GM12878 (cell line): ENCODE data around the gene KDM6A. TPM values are rescaled to one million over a fixed set of nuclear protein-coding genes. Genes with fewer than 3 reads are reported as not detected.

Source experiments
- ATAC-seq: fragments of 200-7000 bp; cut with Tn5 transposase; 3 replicates; pipeline ENCODE4 v1.9.1; 2020; ENCODE audit warnings: mild to moderate bottlenecking, moderate library complexity
- BruUV-seq: library from RNA; stranded (reverse); fragments of 400-500 nt; replicated peaks from 2 replicates; lab custom pipeline; 2021; lab: Mats Ljungman, UMichigan
- CTCF ChIA-PET: fragments of 300-600 bp; sonication (Branson Sonifier 250); formaldehyde crosslinking; extraction: SDS; loops from one replicate; lab custom pipeline; 2021; ENCODE audit warnings: inconsistent platforms; lab: Yijun Ruan, JAX
- POLR2A ChIA-PET: fragments of 350-600 bp; formaldehyde crosslinking; extraction: SDS; loops from one replicate; lab custom pipeline; 2021; ENCODE audit warnings: inconsistent platforms; lab: Charles Lee
- RAD21 ChIA-PET: fragments of 300-600 bp; sonication (Branson Sonifier 250); formaldehyde crosslinking; loops from one replicate; lab custom pipeline; 2023; ENCODE audit warnings: antibody characterized with exemption; ENCODE audit not compliant: unreplicated experiment; lab: Charles Lee
- SMC1A ChIA-PET: fragments of 300-600 bp; sonication (Branson Sonifier 250); formaldehyde crosslinking; loops from one replicate; lab custom pipeline; 2023; ENCODE audit not compliant: unreplicated experiment, uncharacterized antibody; lab: Charles Lee
- DNase-seq: peaks from one replicate; pipeline ENCODE4 v3.0.0-alpha.2; 2011; ENCODE audit warnings: low read depth, low spot score
- FAIRE-seq: peaks from 3 replicates; lab custom pipeline; 2011; peaks lifted over from hg19 to GRCh38; lab: Jason Lieb, UNC
- H2AFZ ChIP-seq: 2 replicates; pipeline ENCODE4 v1.6.0; 2011; ENCODE audit warnings: low read depth, low read length, control low read depth; ENCODE audit not compliant: control insufficient read depth
- H3K27ac ChIP-seq: 2 replicates; pipeline ENCODE4 v1.5.1; 2011; ENCODE audit warnings: control low read depth; ENCODE audit not compliant: control insufficient read depth, insufficient read depth
- H3K27me3 ChIP-seq, 2 experiments: replicated peaks in 1 of 2; 2 replicates each; pipeline versions ENCODE4 v1.6.0 to v1.6.1; 2011; ENCODE audit warnings: low read length in 1 of 2; ENCODE audit not compliant: control insufficient read depth in 2 of 2, insufficient read depth in 2 of 2
- H3K36me3 ChIP-seq, 2 experiments: 2 replicates each; pipeline ENCODE4 v1.5.1; 2011; ENCODE audit warnings: low read length in 1 of 2; ENCODE audit not compliant: control insufficient read depth in 2 of 2, insufficient read depth in 2 of 2
- H3K4me1 ChIP-seq: 2 replicates; pipeline ENCODE4 v1.6.1; 2011; ENCODE audit warnings: mild to moderate bottlenecking, low read length, moderate library complexity, mixed read lengths; ENCODE audit not compliant: control insufficient read depth, insufficient read depth
- H3K4me2 ChIP-seq: 2 replicates; pipeline ENCODE4 v1.6.0; 2011; ENCODE audit warnings: control low read depth; ENCODE audit not compliant: control insufficient read depth, insufficient read depth
- H3K4me3 ChIP-seq: fragments of 200-600 bp; sonication (generic); 2 replicates; pipeline ENCODE4 v1.5.1; 2016
- H3K79me2 ChIP-seq: 2 replicates; pipeline ENCODE4 v1.6.0; 2011; ENCODE audit warnings: low read length; ENCODE audit not compliant: control insufficient read depth, insufficient read depth
- H3K9ac ChIP-seq: 2 replicates; pipeline ENCODE4 v1.8.0; 2011; ENCODE audit warnings: low read length, control low read depth, mixed read lengths; ENCODE audit not compliant: control insufficient read depth, insufficient read depth
- H3K9me3 ChIP-seq: replicated peaks from 3 replicates; pipeline ENCODE4 v1.5.1; 2011; ENCODE audit warnings: mild to moderate bottlenecking, low read length; ENCODE audit not compliant: control insufficient read depth, insufficient read depth
- H4K20me1 ChIP-seq: 2 replicates; pipeline ENCODE4 v1.6.0; 2011; ENCODE audit not compliant: control insufficient read depth, insufficient read depth
- BCLAF1 ChIP-seq: fragments of 450-650 bp; IDR thresholded peaks from 2 replicates; pipeline ENCODE4 v1.6.1; 2017; ENCODE audit warnings: antibody characterized with exemption, mild to moderate bottlenecking, moderate library complexity
- BRCA1 ChIP-seq: IDR thresholded peaks from 2 replicates; pipeline ENCODE4 v1.6.1; 2011; ENCODE audit warnings: low read depth, low read length, improper control_type of control experiment
- E2F8 ChIP-seq: fragments of 450-650 bp; IDR thresholded peaks from 2 replicates; pipeline ENCODE4 v1.6.1; 2018; ENCODE audit warnings: mild to moderate bottlenecking, low read depth, moderate library complexity; ENCODE audit not compliant: partially characterized antibody
- EGR1 ChIP-seq, 2 experiments: IDR thresholded peaks; 1 replicate in 1 of 2; 2 replicates in 1 of 2; pipeline ENCODE4 v1.6.1; 2011 to 2012; ENCODE audit warnings: low read depth in 2 of 2, low read length in 2 of 2, borderline replicate concordance in 1 of 2, mild to moderate bottlenecking in 1 of 2, moderate library complexity in 1 of 2
- EP300 ChIP-seq, 2 experiments: fragments of 150-350 bp in 1 of 2; IDR thresholded peaks; 2 replicates each; pipeline ENCODE4 v1.6.1; 2011 to 2012; ENCODE audit warnings: low read depth in 2 of 2, low read length in 2 of 2, borderline replicate concordance in 1 of 2, improper control_type of control experiment in 1 of 2, inconsistent platforms in 1 of 2; ENCODE audit not compliant: control insufficient read depth in 1 of 2
- IRF5 ChIP-seq: fragments of 450-650 bp; IDR thresholded peaks from 2 replicates; pipeline ENCODE4 v1.6.1; 2017; ENCODE audit warnings: borderline replicate concordance
- NFXL1 ChIP-seq: fragments of 450-650 bp; IDR thresholded peaks from 2 replicates; pipeline ENCODE4 v1.6.1; 2017; ENCODE audit warnings: antibody characterized with exemption, mild to moderate bottlenecking, borderline replicate concordance
- PKNOX1 ChIP-seq: fragments of 450-650 bp; IDR thresholded peaks from 2 replicates; pipeline ENCODE4 v1.6.1; 2016; ENCODE audit warnings: mild to moderate bottlenecking
- ZNF622 ChIP-seq: fragments of 450-650 bp; IDR thresholded peaks from 2 replicates; pipeline ENCODE4 v1.6.1; 2017; ENCODE audit warnings: mild to moderate bottlenecking, inconsistent platforms
- WGBS: methylation state at CpG from one replicate; pipeline ENCODE4 v1.1.6; 2016; ENCODE audit warnings: low lambda C conversion rate; ENCODE audit not compliant: insufficient replicate concordance, insufficient coverage; ENCODE audit errors: missing lambda C conversion rate; 5-methylcytosine and 5-hydroxymethylcytosine counted together
- in situ Hi-C: fragments of 300-500 bp; cut with MboI; formaldehyde crosslinking; loops from 9 replicates; pipeline ENCODE4 v1.14.3; 2018; ENCODE audit warnings: mixed read lengths
- intact Hi-C: fragments of 100-400 bp; cut with micrococcal nuclease; formaldehyde crosslinking; loops from one replicate; pipeline ENCODE4 v1.14.2; 2022; ENCODE audit not compliant: unreplicated experiment
- polyA plus RNA-seq, 11 experiments: library from polyadenylated mRNA; depleted of rRNA in 4 of 11; unstranded in 6 of 11; stranded (reverse) in 5 of 11; fragments of >200 nt; fragmentation: Nextera tagmentation in 4 of 11; fragmentation: Illumina TruSeq in 1 of 11; extraction: Ambion mirVana in 4 of 11; extraction: Trizol in 1 of 11; gene quantifications; 1 replicate in 1 of 11; 2 replicates in 10 of 11; pipeline versions ENCODE4 v1.2.1 to v1.2.3, GENCODE V29; 2011 to 2016; ENCODE audit warnings: inconsistent platforms in 2 of 11, missing spikeins in 2 of 11, low read depth in 1 of 11
- total RNA-seq, 4 experiments: library from RNA; depleted of rRNA in 3 of 4; stranded (reverse); fragments of >200 nt in 3 of 4; fragmentation: Illumina TruSeq in 1 of 4; extraction: Trizol in 1 of 4; gene quantifications; 2 replicates each; pipeline versions ENCODE4 v1.2.1 to v1.2.3, GENCODE V29; 2013 to 2021

The KDM6A gene
- total and polyA plus RNA-seq, 10 of the 15 experiments (the other 5 are each of a cell fraction or from before 2014, with no cell fraction given) = 7.9 to 29.0 (median 20.4) TPM

- TF ChIP-seq BCLAF1 (no peak), NFXL1 (no peak)
- TF ChIP-seq, all 136 proteins: peak for 0
These were observed 269.2 kb downstream of the KDM6A start (continued) for GRCh38 chrX:45142185-45142584.

- RAD21 ChIA-PET = no interaction called here
- DNase-seq = no peak
- Histone ChIP-seq H3K27me3 (no peaks in the 10 kb centered on the region), H4K20me1 (no peaks in the 10 kb centered on the region), H2AFZ (no peak overlapping the region), H3K4me3 (no peak overlapping the region), H3K9ac (no peak overlapping the region), H3K4me2 (no peak overlapping the region), H3K9me3 (no peaks in the 10 kb centered on the region; the same call in 1 of the 3 replicates), H3K27ac (no peak overlapping the region), H3K36me3 (no peaks in the 10 kb centered on the region), H3K4me1 (no peaks in the 10 kb centered on the region), H3K79me2 (no peaks in the 10 kb centered on the region)
- WGBS = 53% methylated on average over 3 of the region's 3 CpGs
- intact Hi-C loops (no loop called here), in situ Hi-C loops (no loop called here)
- CTCF ChIA-PET = no interaction called here
- BruUV-seq = no TSS peak
- SMC1A ChIA-PET = no interaction called here
- ATAC-seq = peak; percentile 84
- FAIRE-seq = no peak
- POLR2A ChIA-PET = interaction anchor here (1.7 kb wide), 1 partner anchor 15 kb away, joined by 3 read pairs; no protein-coding TSS in a partner anchor
- TF ChIP-seq PKNOX1 (peak; percentile 74), EGR1 (IDR thresholded peaks at IDR 0.05; ENCODE audit: borderline replicate concordance in 1 of 2, low read depth in 2 of 2, low read length in 2 of 2) (no peak), ZNF622 (no peak), BRCA1 (no peak), BCLAF1 (no peak), E2F8 (no peak), EP300 (IDR thresholded peaks at IDR 0.05; ENCODE audit: borderline replicate concordance in 1 of 2, control insufficient read depth in 1 of 2, low read depth in 2 of 2, low read length in 2 of 2) (no peak), IRF5 (no peak)
These were observed 270.5 kb downstream of the KDM6A start for GRCh38 chrX:45143455-45143854.
